Psoas muscle (tissue), 8 donors: ENCODE data around the gene ZNF469. TPM values are rescaled to one million over a fixed set of nuclear protein-coding genes. Genes with fewer than 3 reads are reported as not detected.

Experiments
- ATAC-seq, 4 donors: fragments of 200-7000 bp; cut with Tn5 transposase; one replicate each; pipeline ENCODE4 v1.9.1; 2020; ENCODE audit warnings: moderate library complexity in 3 of 4, mild to moderate bottlenecking in 2 of 4
- DNase-seq, 2 donors: peaks; one replicate each; pipeline ENCODE4 v3.0.0-alpha.2; 2020
- H3K27ac ChIP-seq: fragments of 200-600 bp; one replicate; pipeline ENCODE4 v1.8.0; 2022
- H3K27me3 ChIP-seq, 3 donors: fragments of 200-600 bp in 1 of 3; one replicate each; pipeline versions ENCODE4 v1.6.1 to v1.8.0; 2013 to 2022; ENCODE audit warnings: low read length in 2 of 3, mild to moderate bottlenecking in 2 of 3, moderate library complexity in 1 of 3; ENCODE audit not compliant: insufficient read depth in 3 of 3
- H3K36me3 ChIP-seq, 2 donors: fragments of 200-600 bp in 1 of 2; one replicate each; pipeline versions ENCODE4 v1.6.1 to v1.8.0; 2013 to 2022; ENCODE audit warnings: low read depth in 1 of 2, mild to moderate bottlenecking in 1 of 2, moderate library complexity in 1 of 2; ENCODE audit not compliant: insufficient read depth in 1 of 2
- H3K4me1 ChIP-seq: fragments of 200-600 bp; one replicate; pipeline ENCODE4 v1.8.0; 2022
- H3K4me3 ChIP-seq: fragments of 200-600 bp; one replicate; pipeline ENCODE4 v1.8.0; 2022; ENCODE audit warnings: mild to moderate bottlenecking
- H3K9me3 ChIP-seq: fragments of 200-600 bp; one replicate; pipeline ENCODE4 v1.8.0; 2022
- CTCF ChIP-seq: fragments of 200-600 bp; IDR thresholded peaks from one replicate; pipeline ENCODE4 v1.8.0; 2022; ENCODE audit warnings: antibody characterized with exemption
- WGBS, 3 donors: extraction: QIAGEN DNeasy Blood & Tissue Kit; methylation state at CpG; one replicate each; pipeline versions ENCODE4 v1.1.6 to v1.1.7; 2013; 5-methylcytosine and 5-hydroxymethylcytosine counted together
- intact Hi-C, 2 donors: fragments of 100-400 bp; cut with DNase I; formaldehyde crosslinking; loops; one replicate each; pipeline versions ENCODE4 v1.11.0 to v1.14.2; 2022
- polyA plus RNA-seq, 3 donors: library from polyadenylated mRNA; stranded (reverse); fragments of 200-250 nt; gene quantifications; one replicate each; pipeline ENCODE4 v1.2.3, GENCODE V29; 2013
- total RNA-seq, 4 donors: library from RNA; stranded (reverse); fragmentation: NEBNext Ultra II Directional in 2 of 4; extraction: Animal tissue kit (Norgen Biotek cat#: 25700) in 2 of 4; gene quantifications; one replicate each; pipeline versions ENCODE4 v1.2.1 to v1.2.4, GENCODE V29; 2021 to 2023
- donor health status: healthy with polysubstance abuse.
- donor health status: DM: no; HTN: no; CAD: no; lungs with moderate emphysema.
- donor health status: Bipolar disorder and iron deficiency.
- donor health status: healthy.
- donor health status: DM: yes; HTN: yes; CAD: no.
- donor health status: DM: no; HTN: no; CAD: no.
- donor health status: DM: no; HTN: no; CAD: no.
- donor health status: DM: yes; HTN: yes; CAD: no.

Gene ZNF469
- total and polyA plus RNA-seq, 7 donors = 0.08 to 1.7 (median 0.30) TPM

GRCh38 chr16:88367560-88367959 is 15.2 kb upstream of the ZNF469 start:
- TF ChIP-seq CTCF = no peak
- ATAC-seq (no peak), DNase-seq (peak in 1 of 2 donors; percentile 2)
- Histone ChIP-seq H3K36me3 (no peaks in the 10 kb centered on the region), H3K4me1 (no peaks in the 10 kb centered on the region), H3K27ac (no peak overlapping the region), H3K27me3 (peaks cover 0 to under 1% (median 0%) of the 10 kb centered on the region in 3 donors), H3K4me3 (no peak overlapping the region), H3K9me3 (no peaks in the 10 kb centered on the region)
- WGBS, 3 donors = 74 to 78% (median 76%) methylated on average over 11 of the region's 11 CpGs
- intact Hi-C loops = no loop called here

- Histone ChIP-seq H3K9me3 (no peaks in the 10 kb centered on the region), H3K27me3 (no peaks in the 10 kb centered on the region), H3K4me1 (no peaks in the 10 kb centered on the region), H3K36me3 (no peaks in the 10 kb centered on the region), H3K4me3 (no peak overlapping the region), H3K27ac (no peak overlapping the region)
- no peak for TF ChIP-seq CTCF
- WGBS, 3 donors = 90 to 93% (median 93%) methylated on average over 13 of the region's 13 CpGs
- DNase-seq (peak; percentile 0 to 31), ATAC-seq (no peak)
- intact Hi-C loops = no loop called here
These were observed 14.7 kb upstream of the ZNF469 start for GRCh38 chr16:88368036-88368435.

- no peaks in the 10 kb centered on the region for H3K4me1 ChIP-seq
- intact Hi-C loops = no loop called here
- no peak for ATAC-seq
- no peak for TF ChIP-seq CTCF
- H3K36me3 ChIP-seq = no peaks in the 10 kb centered on the region
- H3K27ac ChIP-seq = no peak overlapping the region
- no peak overlapping the region for H3K4me3 ChIP-seq
- no peaks in the 10 kb centered on the region for H3K9me3 ChIP-seq
- 91 to 96% (median 96%) methylated on average over 7 of the region's 7 CpGs for WGBS, 3 donors
- H3K27me3 ChIP-seq = no peaks in the 10 kb centered on the region
- peak in 1 of 2 donors; percentile 5 for DNase-seq
These were observed 13.8 kb upstream of the ZNF469 start for GRCh38 chr16:88368994-88369393.

- no peak for ATAC-seq
- Histone ChIP-seq H3K4me1 (no peaks in the 10 kb centered on the region), H3K9me3 (no peaks in the 10 kb centered on the region), H3K27me3 (no peaks in the 10 kb centered on the region), H3K4me3 (no peak overlapping the region), H3K27ac (no peak overlapping the region), H3K36me3 (no peaks in the 10 kb centered on the region)
- 81 to 86% (median 85%) methylated on average over 14 of the region's 14 CpGs for WGBS, 3 donors
- no peak for TF ChIP-seq CTCF
- peak; percentile 1 to 34 for DNase-seq
- intact Hi-C loops = no loop called here
These were observed 13.2 kb upstream of the ZNF469 start for GRCh38 chr16:88369447-88370008.

GRCh38 chr16:88370365-88370764 is 12.4 kb upstream of the ZNF469 start:
- TF ChIP-seq CTCF = no peak
- intact Hi-C loops = no loop called here
- Histone ChIP-seq H3K36me3 (no peaks in the 10 kb centered on the region), H3K27me3 (no peaks in the 10 kb centered on the region), H3K27ac (no peak overlapping the region), H3K9me3 (no peaks in the 10 kb centered on the region), H3K4me1 (no peaks in the 10 kb centered on the region), H3K4me3 (no peak overlapping the region)
- DNase-seq (peak in 1 of 2 donors; percentile 5), ATAC-seq (no peak)
- 91 to 93% (median 92%) methylated on average over 15 of the region's 15 CpGs for WGBS, 3 donors
